ENCODE data around the gene MLIP.

GRCh38 chr6:54096811-54097210 is 14.4 kb upstream of the MLIP start:
- no peak for TF ChIP-seq POLR2A (IDR thresholded peaks at IDR 0.05; ENCODE audit: low read depth, low read length)
- no peak for TF ChIP-seq POLR2AphosphoS5 (IDR thresholded peaks at IDR 0.05; ENCODE audit: low read depth, low read length)

All from GM12892 (cell line).